Measurements from ENCODE around the gene RASGRF1. TPM values are rescaled to one million over a fixed set of nuclear protein-coding genes. Genes with fewer than 3 reads are reported as not detected.

Gene RASGRF1
- polyA plus RNA-seq, 1 donor from 2014 or later, result 11.0 TPM

- TF ChIP-seq REST (IDR thresholded peaks at IDR 0.05; ENCODE audit: borderline replicate concordance) (no peak), EP300 (conservative IDR thresholded peaks at IDR 0.05; ENCODE audit: poor library complexity, severe bottlenecking) (no peak), RAD21 (conservative IDR thresholded peaks at IDR 0.05) (no peak), TAF1 (IDR thresholded peaks at IDR 0.05; ENCODE audit: low read depth) (no peak), POLR2AphosphoS5 (IDR thresholded peaks at IDR 0.05) (no peak), SMC3 (conservative IDR thresholded peaks at IDR 0.05; ENCODE audit: poor library complexity) (no peak), MXI1 (conservative IDR thresholded peaks at IDR 0.05; ENCODE audit: poor library complexity, severe bottlenecking) (no peak), EZH2 (IDR thresholded peaks at IDR 0.05; ENCODE audit: borderline replicate concordance, insufficient read depth, low read length, poor library complexity, severe bottlenecking) (no peak)
- TF ChIP-seq, protein P1, sequence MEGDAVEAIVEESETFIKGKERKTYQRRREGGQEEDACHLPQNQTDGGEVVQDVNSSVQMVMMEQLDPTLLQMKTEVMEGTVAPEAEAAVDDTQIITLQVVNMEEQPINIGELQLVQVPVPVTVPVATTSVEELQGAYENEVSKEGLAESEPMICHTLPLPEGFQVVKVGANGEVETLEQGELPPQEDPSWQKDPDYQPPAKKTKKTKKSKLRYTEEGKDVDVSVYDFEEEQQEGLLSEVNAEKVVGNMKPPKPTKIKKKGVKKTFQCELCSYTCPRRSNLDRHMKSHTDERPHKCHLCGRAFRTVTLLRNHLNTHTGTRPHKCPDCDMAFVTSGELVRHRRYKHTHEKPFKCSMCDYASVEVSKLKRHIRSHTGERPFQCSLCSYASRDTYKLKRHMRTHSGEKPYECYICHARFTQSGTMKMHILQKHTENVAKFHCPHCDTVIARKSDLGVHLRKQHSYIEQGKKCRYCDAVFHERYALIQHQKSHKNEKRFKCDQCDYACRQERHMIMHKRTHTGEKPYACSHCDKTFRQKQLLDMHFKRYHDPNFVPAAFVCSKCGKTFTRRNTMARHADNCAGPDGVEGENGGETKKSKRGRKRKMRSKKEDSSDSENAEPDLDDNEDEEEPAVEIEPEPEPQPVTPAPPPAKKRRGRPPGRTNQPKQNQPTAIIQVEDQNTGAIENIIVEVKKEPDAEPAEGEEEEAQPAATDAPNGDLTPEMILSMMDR (IDR thresholded peaks at IDR 0.05; ENCODE audit: poor library complexity, severe bottlenecking), result no peak
- H3K4me2 ChIP-seq (ENCODE audit: low read length), result no peak overlapping the region
- no peaks in the 10 kb centered on the region for H3K27me3 ChIP-seq (ENCODE audit: insufficient read depth, low read depth, low read length)
- H3F3A ChIP-seq (ENCODE audit: insufficient read depth, low read length, poor library complexity, severe bottlenecking), result no peaks in the 10 kb centered on the region
- H3K9ac ChIP-seq (ENCODE audit: low read length), result no peak overlapping the region
- H3K9me2 ChIP-seq (ENCODE audit: insufficient read depth, low read length), result no peaks in the 10 kb centered on the region
- no peak overlapping the region for H2AFZ ChIP-seq (ENCODE audit: low read depth, low read length)
- H3K27ac ChIP-seq (ENCODE audit: low read length), result no peak overlapping the region
- no peaks in the 10 kb centered on the region for H3K79me2 ChIP-seq (replicated peaks; ENCODE audit: insufficient read depth, low read length)
- H3K4me3 ChIP-seq (ENCODE audit: low read length), result no peak overlapping the region
- no peaks in the 10 kb centered on the region for H3K36me3 ChIP-seq (ENCODE audit: insufficient read depth, low read length)
- H4K20me1 ChIP-seq (ENCODE audit: insufficient read depth), result no peaks in the 10 kb centered on the region
- H3K9me3 ChIP-seq (ENCODE audit: low read length), result no peaks in the 10 kb centered on the region
Measured at GRCh38 chr15:79002581-79002980, 88.0 kb downstream of the RASGRF1 start.

- H2AFZ ChIP-seq (ENCODE audit: low read depth, low read length), result no peak overlapping the region
- no peaks in the 10 kb centered on the region for H3K9me3 ChIP-seq (ENCODE audit: low read length)
- H3K9ac ChIP-seq (ENCODE audit: low read length), result no peak overlapping the region
- TF ChIP-seq RAD21 (conservative IDR thresholded peaks at IDR 0.05), result no peak
- TF ChIP-seq, protein P1 (IDR thresholded peaks at IDR 0.05; ENCODE audit: poor library complexity, severe bottlenecking), result no peak
- TF ChIP-seq EZH2 (IDR thresholded peaks at IDR 0.05; ENCODE audit: borderline replicate concordance, insufficient read depth, low read length, poor library complexity, severe bottlenecking), result no peak
- TF ChIP-seq EP300 (conservative IDR thresholded peaks at IDR 0.05; ENCODE audit: poor library complexity, severe bottlenecking), result no peak
- no peak for TF ChIP-seq MXI1 (conservative IDR thresholded peaks at IDR 0.05; ENCODE audit: poor library complexity, severe bottlenecking)
- no peaks in the 10 kb centered on the region for H3F3A ChIP-seq (ENCODE audit: insufficient read depth, low read length, poor library complexity, severe bottlenecking)
- no peak overlapping the region for H3K27ac ChIP-seq (ENCODE audit: low read length)
- H3K4me3 ChIP-seq (ENCODE audit: low read length), result no peak overlapping the region
- no peaks in the 10 kb centered on the region for H4K20me1 ChIP-seq (ENCODE audit: insufficient read depth)
- no peak overlapping the region for H3K4me2 ChIP-seq (ENCODE audit: low read length)
- H3K9me2 ChIP-seq (ENCODE audit: insufficient read depth, low read length), result no peaks in the 10 kb centered on the region
- H3K36me3 ChIP-seq (ENCODE audit: insufficient read depth, low read length), result no peaks in the 10 kb centered on the region
- H3K27me3 ChIP-seq (ENCODE audit: insufficient read depth, low read depth, low read length), result no peaks in the 10 kb centered on the region
- no peaks in the 10 kb centered on the region for H3K79me2 ChIP-seq (replicated peaks; ENCODE audit: insufficient read depth, low read length)
Measured at GRCh38 chr15:78999636-79000035, 90.9 kb downstream of the RASGRF1 start.

Measured in neural cell (in vitro differentiated cells).